GM18505 (cell line): ENCODE measurements around the gene CFAP210.

Experiments
- ATAC-seq: cut with Tn5 transposase; IDR thresholded peaks from one replicate; pipeline ENCODE4 v1.9.1; 2021; ENCODE audit not compliant: unreplicated experiment
- POLR2A ChIP-seq: IDR thresholded peaks from 4 replicates; pipeline ENCODE4 v1.6.1; 2011; ENCODE audit warnings: borderline replicate concordance; ENCODE audit not compliant: insufficient read depth, insufficient read length; ENCODE audit errors: extremely low read depth

The CFAP210 gene, protein sequence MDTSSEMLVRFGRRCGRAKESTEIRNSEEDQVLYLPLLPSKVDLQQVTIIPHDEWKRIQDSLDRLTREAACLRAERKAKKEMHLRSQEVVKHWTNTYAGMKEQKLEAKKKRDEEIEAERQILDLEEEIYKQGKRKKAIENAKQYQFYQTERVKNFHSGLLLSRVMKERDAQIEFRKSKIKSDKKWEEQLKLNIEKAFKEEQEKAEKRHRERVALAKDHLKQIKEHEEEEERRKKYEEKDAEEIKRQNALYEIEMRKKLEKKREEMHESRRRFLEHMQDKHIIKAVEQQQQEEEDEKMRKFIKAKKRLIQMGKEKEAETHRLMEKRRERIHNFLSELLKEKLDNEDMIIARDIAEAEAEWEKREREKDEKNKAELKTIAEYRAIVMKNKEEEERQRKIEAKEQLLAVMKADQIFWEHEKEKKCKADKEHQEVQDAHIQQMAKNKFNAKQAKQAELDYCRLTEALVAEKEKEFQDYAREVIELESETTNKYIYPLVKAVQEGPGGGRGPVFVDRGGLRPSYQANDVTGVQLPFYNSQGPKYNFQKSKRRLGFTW

DNA sequence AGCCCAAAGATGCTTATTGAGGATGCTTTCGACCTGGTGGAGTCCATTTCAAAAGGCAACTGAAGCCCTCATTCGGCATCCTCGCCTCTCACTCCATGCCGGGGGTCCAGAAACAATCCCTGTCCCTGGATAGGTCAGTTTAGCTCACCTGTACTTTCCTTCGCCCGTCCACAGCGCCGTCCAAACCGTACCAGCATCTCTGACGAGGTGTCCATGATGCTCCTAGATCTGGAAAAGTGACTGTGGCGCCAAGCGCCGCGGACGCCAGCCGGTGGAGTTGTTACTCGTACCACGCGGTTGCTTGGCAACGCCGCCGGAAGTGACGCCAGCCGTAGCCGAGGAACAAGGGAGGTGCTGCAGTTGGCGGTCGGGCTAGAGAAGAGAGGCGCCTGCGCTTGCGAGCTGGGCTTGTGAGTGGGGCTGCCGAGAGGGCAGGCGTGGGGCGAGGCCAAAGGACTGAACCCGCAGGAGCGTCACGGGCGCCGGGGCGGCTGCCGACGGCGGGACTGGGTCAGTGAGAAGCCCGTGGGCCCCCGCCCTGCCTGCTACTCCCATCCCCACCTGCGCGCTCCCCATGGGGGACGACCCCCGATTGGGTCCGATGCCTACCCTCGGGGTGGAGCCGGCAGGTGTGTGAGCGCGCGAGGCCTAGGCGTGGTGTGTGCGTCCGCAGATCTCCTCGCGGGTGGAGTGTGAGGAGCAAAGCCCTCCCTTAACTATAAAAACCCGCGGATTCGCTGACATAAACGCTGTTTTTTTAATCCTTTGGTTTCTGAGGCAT, at the start of gene CFAP210, which contains the start of gene PHOSPHO2:
CFAP210 (minus strand) TSS at position 293 of the 781 bp plus-strand sequence; CDS start at position 215, 78 bp downstream.
PHOSPHO2 (plus strand) TSS at position 357 of the 781 bp plus-strand sequence. CDS start 6,503 bp downstream, outside the sequence.
- ATAC-seq, result peak; percentile 99
- peak; percentile 85 for TF ChIP-seq POLR2A

DNA sequence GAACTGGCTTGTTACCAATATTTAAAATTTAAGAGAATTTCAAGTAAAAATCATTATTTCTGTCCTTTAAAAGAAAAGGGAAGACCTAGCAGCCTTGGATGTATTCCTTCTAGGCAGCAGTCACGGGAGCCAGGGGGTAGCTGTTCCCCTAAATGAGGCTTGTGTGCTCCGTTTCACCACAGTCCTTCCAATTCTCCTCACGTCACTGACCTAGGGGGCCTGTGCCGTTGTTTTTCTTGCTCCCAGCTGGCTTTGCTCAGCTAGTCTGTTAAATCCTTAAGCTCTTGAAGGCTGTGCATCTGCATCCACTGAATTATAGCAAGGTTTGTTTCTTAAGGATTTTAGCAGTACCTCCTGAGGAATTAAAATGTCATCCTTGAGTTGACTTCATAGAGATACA, 49.3 kb upstream of the CFAP210 start:
- no peak for ATAC-seq
- TF ChIP-seq POLR2A, result no peak

DNA sequence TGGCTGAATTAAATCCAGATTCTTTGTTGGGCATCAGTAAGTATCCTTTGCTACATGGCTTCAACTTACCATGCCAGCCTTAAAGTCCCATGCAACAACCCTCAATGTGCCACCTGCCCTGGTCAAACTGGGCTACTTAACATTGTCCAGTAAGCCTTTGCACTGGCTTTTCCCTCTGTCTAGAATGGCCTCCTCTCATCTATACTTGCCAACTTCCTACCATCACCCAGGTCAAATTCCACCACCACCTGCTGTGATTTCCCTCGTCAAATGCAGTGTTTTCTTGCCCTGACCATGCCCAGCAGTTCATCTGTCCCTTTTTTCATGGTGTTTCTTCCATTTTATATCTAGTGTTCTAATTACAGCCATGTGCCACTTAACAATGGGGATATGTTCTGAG, 45.1 kb upstream of the CFAP210 start:
- ATAC-seq, result no peak
- no peak for TF ChIP-seq POLR2A

DNA sequence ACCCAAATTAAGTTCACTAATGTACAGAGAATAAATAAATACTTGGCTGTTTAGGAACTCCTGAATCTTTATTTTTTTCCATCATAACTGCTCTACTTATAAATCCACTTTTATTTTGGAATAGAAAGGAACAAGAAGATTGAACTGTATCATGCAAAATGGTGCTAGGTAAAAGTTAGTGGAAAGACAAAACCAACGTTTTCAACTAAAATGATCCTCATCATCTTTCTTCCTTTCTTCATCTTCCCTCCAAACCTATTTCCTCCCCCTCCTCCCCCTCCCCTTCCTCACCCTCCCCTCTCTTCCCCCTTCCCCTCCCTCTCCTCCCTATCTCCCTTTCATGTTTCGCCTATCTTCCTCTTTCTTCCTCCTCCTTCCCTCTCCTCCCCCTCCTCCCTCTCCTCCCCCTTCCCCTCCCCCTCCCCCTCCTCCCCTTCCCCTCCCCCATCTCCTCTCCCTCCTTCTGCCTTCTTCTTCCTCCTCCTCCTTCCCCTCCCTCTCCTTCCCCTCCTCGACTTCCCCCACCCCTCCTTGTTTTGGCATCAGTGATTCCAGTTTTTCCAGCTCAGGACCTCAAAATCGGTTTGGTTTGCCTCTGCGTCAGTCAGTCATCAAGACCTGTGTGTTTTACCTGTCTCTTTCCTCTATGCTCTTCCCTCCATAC, 44.5 kb upstream of the CFAP210 start:
- no peak for TF ChIP-seq POLR2A
- no peak for ATAC-seq

DNA sequence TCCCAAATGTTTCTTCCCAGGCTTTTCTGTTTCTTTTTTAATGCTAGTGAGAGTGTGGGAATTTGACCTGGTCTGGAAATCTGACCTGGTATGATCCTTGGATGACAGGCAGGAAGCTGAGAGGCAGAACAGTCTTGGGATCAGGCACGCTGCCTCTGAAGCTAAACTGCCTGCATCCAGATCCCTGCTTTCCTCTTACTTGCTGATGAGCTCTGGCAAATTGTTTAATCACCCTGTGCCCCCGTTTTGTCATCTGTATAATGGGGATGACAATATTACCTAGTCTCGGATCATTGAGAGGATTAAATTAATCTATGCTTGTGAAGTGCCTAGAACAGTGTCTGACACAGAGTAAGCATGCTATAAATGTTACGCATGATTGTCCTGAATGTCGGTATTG, 42.7 kb upstream of the CFAP210 start:
- ATAC-seq, result no peak
- no peak for TF ChIP-seq POLR2A

DNA sequence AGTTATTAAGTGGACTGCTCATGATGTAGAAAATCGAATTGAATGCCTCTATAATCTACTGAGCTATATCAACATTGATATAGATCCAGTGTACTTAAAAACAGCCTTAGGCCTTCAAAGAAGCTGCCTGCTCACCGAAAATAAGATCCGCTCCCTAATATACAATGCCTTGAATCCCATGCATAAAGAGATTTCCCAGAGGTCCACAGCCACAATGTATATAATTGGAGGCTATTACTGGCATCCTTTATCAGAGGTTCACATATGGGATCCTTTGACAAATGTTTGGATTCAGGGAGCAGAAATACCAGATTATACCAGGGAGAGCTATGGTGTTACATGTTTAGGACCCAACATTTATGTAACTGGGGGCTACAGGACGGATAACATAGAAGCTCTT, 41.4 kb upstream of the CFAP210 start:
- TF ChIP-seq POLR2A, result no peak
- ATAC-seq, result no peak

DNA sequence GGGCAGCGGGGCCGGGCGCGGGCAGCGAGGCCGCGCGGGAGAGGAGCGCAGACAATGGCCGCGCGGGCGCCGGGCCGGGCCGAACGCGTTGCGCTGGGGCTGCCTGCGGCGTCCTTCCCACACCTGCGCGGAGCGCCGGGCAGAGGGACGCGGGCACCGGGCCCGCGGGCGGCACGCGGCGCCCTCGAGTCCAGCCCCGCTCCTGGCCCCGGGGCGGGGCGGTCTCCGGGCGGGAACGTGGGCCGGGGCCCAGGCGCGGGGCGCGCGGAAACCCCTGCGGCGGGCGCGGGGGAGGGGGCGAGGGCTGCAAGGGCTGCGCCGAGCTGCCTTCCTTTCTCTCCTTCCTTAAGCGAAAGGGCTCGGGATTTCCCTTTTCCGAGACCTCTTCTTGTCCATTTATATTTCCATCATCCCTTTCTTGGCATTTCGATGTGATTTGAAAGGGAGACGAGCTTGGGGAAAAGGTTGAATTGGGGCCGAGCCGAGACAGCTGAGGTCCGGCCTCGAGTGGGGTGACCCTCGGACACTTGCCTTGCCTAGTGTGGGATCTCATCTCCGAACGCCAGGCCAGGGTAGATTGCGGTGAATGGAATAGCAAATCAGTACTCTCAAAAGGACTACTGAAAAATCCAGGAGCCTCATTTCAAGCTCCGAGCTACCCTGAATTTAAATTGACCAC, 40.1 kb upstream of the CFAP210 start:
- peak; percentile 34 for TF ChIP-seq POLR2A
- peak; percentile 43 for ATAC-seq

DNA sequence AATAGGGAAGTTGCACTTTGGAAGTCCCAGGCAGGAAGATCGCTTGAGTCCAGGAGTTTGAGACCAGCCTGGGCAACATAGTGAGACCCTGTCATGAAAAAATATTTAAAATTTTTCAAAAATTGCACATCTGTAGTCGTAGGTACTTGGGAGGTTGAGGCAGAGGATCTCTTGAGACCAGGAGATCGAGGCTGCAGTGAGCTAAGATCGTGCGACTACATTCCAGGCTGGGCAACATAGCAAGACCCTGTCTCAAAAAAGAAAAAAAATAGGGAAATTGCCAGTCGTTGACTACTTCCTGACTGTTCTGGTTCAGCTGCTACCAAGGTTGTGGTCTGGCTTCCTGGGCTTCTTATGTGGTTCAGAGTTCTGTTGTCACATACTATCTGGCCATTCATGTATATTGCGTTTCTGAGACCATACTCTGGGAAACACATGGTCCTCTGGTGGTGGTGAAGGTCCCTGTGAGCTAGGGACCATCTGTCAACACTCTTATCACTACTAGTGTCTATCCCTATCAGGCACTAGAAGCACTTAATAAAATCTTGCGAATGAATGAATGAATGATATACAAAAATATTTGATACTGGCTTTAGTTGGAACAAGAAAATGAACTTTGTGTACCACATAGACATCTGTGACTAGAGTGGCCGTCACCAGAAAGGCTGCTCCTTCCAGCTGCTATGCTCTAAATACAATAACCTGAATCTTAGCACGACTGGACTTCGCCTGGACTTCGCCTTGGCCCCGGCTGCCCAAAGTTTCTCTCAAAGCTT, 38.6 kb upstream of the CFAP210 start:
- TF ChIP-seq POLR2A, result no peak
- ATAC-seq, result no peak

DNA sequence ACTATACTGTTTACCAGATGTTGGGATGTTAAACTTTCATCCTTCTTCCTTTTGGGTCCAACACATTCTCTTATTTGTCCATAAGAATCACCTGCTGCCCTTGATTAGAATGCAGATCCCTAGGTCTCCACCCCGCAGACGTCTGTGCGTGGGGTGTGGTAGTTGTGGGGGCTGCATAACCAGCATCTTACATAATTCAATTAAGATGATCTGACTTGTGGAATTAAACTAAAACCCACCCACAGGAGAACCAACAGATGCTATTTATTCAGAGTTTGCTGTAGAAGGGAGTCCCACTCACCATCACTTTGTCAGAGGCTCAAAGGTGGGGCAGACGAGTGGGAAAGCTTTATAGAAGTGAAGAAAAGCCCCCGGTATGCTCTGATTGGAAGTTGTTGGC, 37.9 kb upstream of the CFAP210 start:
- ATAC-seq, result no peak
- no peak for TF ChIP-seq POLR2A

DNA sequence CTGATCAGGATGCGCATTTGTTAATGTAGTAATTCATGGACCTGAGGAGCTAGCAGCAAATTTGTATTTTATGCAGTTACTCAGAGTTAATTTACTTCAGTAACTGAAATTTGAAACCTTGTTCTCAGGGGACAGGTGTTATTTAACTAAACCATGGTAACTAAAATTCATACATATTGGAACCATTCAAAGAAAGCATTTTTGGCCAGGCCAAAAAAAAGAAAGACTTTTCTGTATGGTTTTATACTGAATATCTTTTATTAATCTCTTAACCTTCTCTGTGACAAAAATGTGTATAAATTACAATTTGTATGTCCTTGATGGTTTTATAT, 35.0 kb upstream of the CFAP210 start:
- ATAC-seq, result no peak
- no peak for TF ChIP-seq POLR2A

DNA sequence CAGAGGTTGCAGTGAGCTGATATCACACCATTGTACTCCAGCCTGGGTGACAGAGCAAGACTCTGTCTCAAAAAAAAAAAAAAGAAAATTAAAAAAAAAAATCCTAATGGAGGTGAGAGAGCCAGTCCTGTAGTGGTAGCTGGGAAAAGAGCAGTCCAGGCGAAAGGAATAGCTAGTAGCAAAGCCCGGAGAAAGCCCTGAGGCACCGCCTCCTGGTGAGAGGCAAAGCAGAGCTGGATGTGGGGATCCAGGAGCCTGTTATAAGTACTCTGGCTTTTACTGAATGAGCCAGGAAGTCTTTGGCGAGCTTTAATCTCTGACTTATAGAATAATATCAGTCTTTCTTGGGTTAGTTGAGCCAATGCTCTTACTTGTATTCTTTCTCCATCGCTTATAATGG, 32.9 kb upstream of the CFAP210 start:
- no peak for ATAC-seq
- TF ChIP-seq POLR2A, result no peak

DNA sequence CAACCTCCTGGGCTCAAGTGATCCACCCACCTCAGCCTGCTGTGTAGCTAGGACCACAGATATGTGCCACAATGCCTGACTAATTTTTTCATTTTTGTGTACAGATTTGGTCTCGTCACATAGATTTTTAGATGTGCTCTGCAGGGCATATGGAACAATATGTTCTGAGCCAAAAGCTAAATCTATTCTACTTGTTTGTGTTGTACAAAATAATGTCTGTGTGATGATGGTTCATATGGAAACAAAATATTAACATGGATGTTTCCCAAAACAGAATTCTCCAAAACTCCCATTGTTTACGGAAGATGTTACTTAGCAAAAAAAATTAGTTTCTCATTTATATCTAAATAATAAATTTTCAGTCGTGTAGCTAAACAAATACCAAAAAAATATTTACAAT, 26.8 kb upstream of the CFAP210 start:
- no peak for ATAC-seq
- no peak for TF ChIP-seq POLR2A
